SK-N-SH (cell line): ENCODE measurements around the gene NDC80. TPM values are rescaled to one million over a fixed set of nuclear protein-coding genes. Genes with fewer than 3 reads are reported as not detected.

ENCODE experiments used
- CTCF ChIA-PET: fragments of 300-600, 350-600 bp; formaldehyde crosslinking; extraction: SDS; loops from one replicate; lab custom pipeline; 2021; lab: Yijun Ruan, JAX
- POLR2A ChIA-PET: fragments of 350-600 bp; sonication (Branson Sonifier 250); formaldehyde crosslinking; extraction: SDS; loops from one replicate; lab custom pipeline; 2020; ENCODE audit warnings: antibody characterized with exemption, inconsistent platforms; lab: Yijun Ruan, JAX
- DNase-seq: peaks from one replicate; pipeline ENCODE4 v3.0.0; 2012
- H2AFZ ChIP-seq: fragments of 200-600 bp; sonication (generic); 2 replicates; pipeline ENCODE4 v1.8.1; 2016; ENCODE audit warnings: antibody characterized with exemption, mild to moderate bottlenecking, low read depth
- H3F3A ChIP-seq: fragments of 200-600 bp; sonication (generic); replicated peaks from 2 replicates; pipeline ENCODE3; 2016; ENCODE audit warnings: antibody characterized with exemption, mild to moderate bottlenecking; ENCODE audit not compliant: insufficient read depth
- H3K27ac ChIP-seq, 2 experiments: fragments of 200-500 bp in 1 of 2; fragments of 200-600 bp in 1 of 2; sonication (Bioruptor generic) in 1 of 2; sonication (generic), shearing (Covaris generic) in 1 of 2; 2 replicates each; pipeline versions ENCODE4 v1.5.1 to v1.6.1; 2014 to 2016; ENCODE audit warnings: low read depth in 2 of 2, inconsistent platforms in 1 of 2, low read length in 1 of 2, mild to moderate bottlenecking in 1 of 2, mixed read lengths in 1 of 2
- H3K27me3 ChIP-seq: fragments of 200-600 bp; sonication (generic), shearing (Covaris generic); 2 replicates; pipeline ENCODE4 v1.6.1; 2016; ENCODE audit warnings: mixed run types; ENCODE audit not compliant: insufficient read depth
- H3K36me3 ChIP-seq, 2 experiments: fragments of 200-500 bp in 1 of 2; fragments of 200-600 bp in 1 of 2; sonication (Bioruptor generic) in 1 of 2; sonication (generic) in 1 of 2; replicated peaks in 1 of 2; 2 replicates each; pipeline versions ENCODE3 to v1.5.1; 2014 to 2016; ENCODE audit warnings: low read length in 1 of 2, mild to moderate bottlenecking in 1 of 2; ENCODE audit not compliant: insufficient read depth in 2 of 2, control insufficient read depth in 1 of 2
- H3K4me1 ChIP-seq, 2 experiments: fragments of 200-500 bp in 1 of 2; fragments of 200-600 bp in 1 of 2; sonication (Bioruptor generic) in 1 of 2; sonication (generic), shearing (Covaris generic) in 1 of 2; 2 replicates each; pipeline versions ENCODE4 v1.5.1 to v1.6.1; 2014 to 2016; ENCODE audit warnings: low read depth in 1 of 2, low read length in 1 of 2, mixed run types in 1 of 2; ENCODE audit not compliant: insufficient read depth in 2 of 2, control insufficient read depth in 1 of 2
- H3K4me2 ChIP-seq: fragments of 200-600 bp; sonication (generic), shearing (Covaris generic); 2 replicates; pipeline ENCODE4 v1.6.1; 2017; ENCODE audit warnings: mixed run types
- H3K4me3 ChIP-seq, 2 experiments: fragments of 200-500 bp in 1 of 2; fragments of 200-600 bp in 1 of 2; sonication (Bioruptor generic) in 1 of 2; sonication (generic), shearing (Covaris generic) in 1 of 2; 2 replicates each; pipeline versions ENCODE4 v1.5.1 to v1.8.1; 2014 to 2016; ENCODE audit warnings: low read depth in 2 of 2, inconsistent platforms in 1 of 2, low read length in 1 of 2, mild to moderate bottlenecking in 1 of 2, mixed read lengths in 1 of 2, moderate library complexity in 1 of 2
- H3K79me2 ChIP-seq: fragments of 200-600 bp; sonication (generic); 2 replicates; pipeline ENCODE4 v1.8.1; 2017; ENCODE audit warnings: mild to moderate bottlenecking; ENCODE audit not compliant: insufficient read depth
- H3K9ac ChIP-seq: fragments of 200-600 bp; sonication (generic); 2 replicates; pipeline ENCODE4 v1.6.1; 2017; ENCODE audit warnings: mixed run types
- H3K9me2 ChIP-seq: fragments of 200-600 bp; sonication (generic); 2 replicates; pipeline ENCODE4 v1.6.1; 2017; ENCODE audit warnings: mixed run types
- H3K9me3 ChIP-seq: fragments of 200-600 bp; sonication (generic); 2 replicates; pipeline ENCODE4 v1.6.1; 2017; ENCODE audit warnings: mixed run types, mild to moderate bottlenecking, moderate library complexity
- H4K20me1 ChIP-seq: fragments of 200-600 bp; sonication (generic); 2 replicates; pipeline ENCODE4 v1.6.1; 2017; ENCODE audit warnings: mild to moderate bottlenecking, mixed run types; ENCODE audit not compliant: insufficient read depth
- CTCF ChIP-seq: fragments of 200-600 bp; sonication (generic); IDR thresholded peaks from 2 replicates; pipeline ENCODE4 v1.6.1; 2017; ENCODE audit warnings: antibody characterized with exemption, mild to moderate bottlenecking, moderate library complexity
- EZH2phosphoT487 ChIP-seq: fragments of 200-600 bp; sonication (generic); IDR thresholded peaks from 2 replicates; pipeline ENCODE4 v1.6.1; 2017; ENCODE audit warnings: low read depth, mixed run types, mild to moderate bottlenecking, antibody characterized with exemption, moderate library complexity, borderline replicate concordance
- FOSL2 ChIP-seq: IDR thresholded peaks from 2 replicates; pipeline ENCODE4 v1.4.0; 2012; ENCODE audit warnings: low read depth, mild to moderate bottlenecking, moderate library complexity, borderline replicate concordance
- FOXM1 ChIP-seq: IDR thresholded peaks from 2 replicates; pipeline ENCODE4 v1.4.0; 2012; ENCODE audit warnings: low read depth, mild to moderate bottlenecking
- IRF3 ChIP-seq: fragments of 150-350 bp; IDR thresholded peaks from 2 replicates; pipeline ENCODE4 v1.6.1; 2016; ENCODE audit warnings: mild to moderate bottlenecking, low read depth, low read length
- MAX ChIP-seq: IDR thresholded peaks from 2 replicates; pipeline ENCODE4 v1.4.0; 2012; ENCODE audit warnings: low read depth
- MXI1 ChIP-seq: IDR thresholded peaks from 2 replicates; pipeline ENCODE4 v1.6.1; 2012; ENCODE audit warnings: mild to moderate bottlenecking, low read depth, low read length, improper control_type of control experiment
- NFIC ChIP-seq: IDR thresholded peaks from 2 replicates; pipeline ENCODE4 v1.4.0; 2012; ENCODE audit warnings: borderline replicate concordance
- NRF1 ChIP-seq: IDR thresholded peaks from 2 replicates; pipeline ENCODE4 v1.6.1; 2012; ENCODE audit warnings: low read depth, mild to moderate bottlenecking, low read length
- POLR2AphosphoS5 ChIP-seq: IDR thresholded peaks from 2 replicates; pipeline ENCODE4 v1.6.1; 2012; ENCODE audit warnings: low read depth, low read length
- RAD21 ChIP-seq: IDR thresholded peaks from 2 replicates; pipeline ENCODE4 v1.6.1; 2012; ENCODE audit warnings: mild to moderate bottlenecking, low read length
- RCOR1 ChIP-seq: fragments of 150-350 bp; IDR thresholded peaks from 2 replicates; pipeline ENCODE4 v1.6.1; 2017; ENCODE audit warnings: antibody characterized with exemption, low read length
- RFX5 ChIP-seq: IDR thresholded peaks from 2 replicates; pipeline ENCODE4 v1.6.1; 2012; ENCODE audit warnings: mild to moderate bottlenecking, improper control_type of control experiment, low read length
- RXRA ChIP-seq: IDR thresholded peaks from 2 replicates; pipeline ENCODE4 v1.4.0; 2012; ENCODE audit warnings: low read depth, mild to moderate bottlenecking, borderline replicate concordance
- SIN3A ChIP-seq: IDR thresholded peaks from 2 replicates; pipeline ENCODE4 v1.6.1; 2012; ENCODE audit warnings: low read depth, mild to moderate bottlenecking, low read length, moderate library complexity, borderline replicate concordance
- TEAD4 ChIP-seq: IDR thresholded peaks from 2 replicates; pipeline ENCODE4 v1.4.0; 2012; ENCODE audit warnings: mild to moderate bottlenecking, borderline replicate concordance; ENCODE audit not compliant: insufficient read depth
- USF1 ChIP-seq: IDR thresholded peaks from 2 replicates; pipeline ENCODE4 v1.4.0; 2012; ENCODE audit warnings: low read depth, borderline replicate concordance
- YY1 ChIP-seq: IDR thresholded peaks from 2 replicates; pipeline ENCODE4 v1.4.0; 2012; ENCODE audit warnings: low read depth, mild to moderate bottlenecking
- ZBTB33 ChIP-seq: IDR thresholded peaks from 2 replicates; pipeline ENCODE4 v1.4.0; 2012; ENCODE audit warnings: low read depth, borderline replicate concordance
- WGBS: methylation state at CpG from one replicate; pipeline ENCODE4 v1.1.6; 2017; ENCODE audit warnings: low lambda C conversion rate; 5-methylcytosine and 5-hydroxymethylcytosine counted together
- polyA plus RNA-seq, 3 experiments: library from polyadenylated mRNA; depleted of rRNA; stranded (reverse); fragments of >200 nt; gene quantifications; 2 replicates each; pipeline ENCODE4 v1.2.3, GENCODE V29; 2012
- TF ChIP-seq, protein P1 (sequence below): IDR thresholded peaks from 2 replicates; pipeline ENCODE4; 2012

The NDC80 gene
- polyA plus RNA-seq, 1 of the 3 experiments (the other 2 are of a cell fraction), result 11.3 TPM

DNA sequence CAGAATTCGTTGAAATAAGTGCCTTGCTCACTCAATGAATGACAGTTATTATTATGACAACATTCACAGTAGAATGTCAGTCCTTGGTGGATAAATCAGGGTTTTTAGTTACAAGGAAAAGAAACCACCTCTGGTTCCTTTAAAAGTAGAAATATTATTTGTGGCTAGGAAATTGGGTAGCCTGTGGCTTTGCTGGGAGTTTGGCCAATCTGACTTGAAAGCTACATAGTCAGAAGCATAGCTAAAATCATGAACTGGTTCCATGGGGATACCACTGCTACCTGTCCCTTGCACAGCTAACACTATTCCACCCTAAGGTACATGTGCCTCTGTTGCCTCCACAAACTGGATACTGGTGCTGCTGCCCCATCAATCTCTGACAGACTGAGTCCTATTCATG is 71.4 kb downstream of the NDC80 start (continued):
- TF ChIP-seq ZBTB33 (no peak), CTCF (no peak), RAD21 (no peak), IRF3 (no peak), FOXM1 (no peak), TEAD4 (no peak), RFX5 (no peak), USF1 (no peak), RXRA (no peak), SIN3A (no peak)

DNA sequence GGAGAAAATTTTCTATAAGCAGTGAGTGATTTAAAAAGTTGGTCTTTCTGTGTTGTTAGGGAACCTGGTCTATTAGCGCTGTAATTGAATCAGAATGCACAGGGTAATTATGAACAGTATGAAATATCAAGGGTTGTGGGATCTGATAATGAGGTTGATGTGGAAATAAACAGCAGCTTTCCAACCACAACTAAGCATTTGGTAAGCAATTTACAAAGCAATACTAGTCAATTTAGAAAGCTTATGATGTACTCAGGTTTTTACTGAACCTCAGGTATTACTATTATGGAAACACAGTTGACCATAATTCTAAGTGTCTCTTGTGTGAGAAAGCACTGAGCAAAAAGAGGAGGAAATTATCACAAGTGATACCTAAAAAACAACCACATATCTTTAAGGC is 73.2 kb downstream of the NDC80 start:
- no peak overlapping the region for H3K9ac ChIP-seq
- H3K79me2 ChIP-seq, result no peaks in the 10 kb centered on the region
- H3K4me2 ChIP-seq, result no peak overlapping the region
- DNase-seq, result no peak
- no peaks in the 10 kb centered on the region for H3K27me3 ChIP-seq
- no peaks in the 10 kb centered on the region for H3K4me1 ChIP-seq
- ChIA-PET CTCF (no interaction called here), POLR2A (no interaction called here)
- WGBS, result 93% methylated on average over 1 of the region's 1 CpG
- no peak overlapping the region for H3K27ac ChIP-seq
- no peaks in the 10 kb centered on the region for H3K9me2 ChIP-seq
- H2AFZ ChIP-seq, result no peak overlapping the region
- no peak overlapping the region for H3K4me3 ChIP-seq
- H3K9me3 ChIP-seq, result no peaks in the 10 kb centered on the region
- no peaks in the 10 kb centered on the region for H4K20me1 ChIP-seq
- H3F3A ChIP-seq, result no peaks in the 10 kb centered on the region
- no peaks in the 10 kb centered on the region for H3K36me3 ChIP-seq
- TF ChIP-seq NRF1 (no peak), USF1 (no peak), FOSL2 (no peak), MAX (no peak), NFIC (no peak), RCOR1 (no peak), RXRA (no peak), YY1 (no peak), EZH2phosphoT487 (no peak), MXI1 (no peak), ZBTB33 (no peak), POLR2AphosphoS5 (no peak), TEAD4 (no peak), RAD21 (no peak)
- TF ChIP-seq, protein P1, sequence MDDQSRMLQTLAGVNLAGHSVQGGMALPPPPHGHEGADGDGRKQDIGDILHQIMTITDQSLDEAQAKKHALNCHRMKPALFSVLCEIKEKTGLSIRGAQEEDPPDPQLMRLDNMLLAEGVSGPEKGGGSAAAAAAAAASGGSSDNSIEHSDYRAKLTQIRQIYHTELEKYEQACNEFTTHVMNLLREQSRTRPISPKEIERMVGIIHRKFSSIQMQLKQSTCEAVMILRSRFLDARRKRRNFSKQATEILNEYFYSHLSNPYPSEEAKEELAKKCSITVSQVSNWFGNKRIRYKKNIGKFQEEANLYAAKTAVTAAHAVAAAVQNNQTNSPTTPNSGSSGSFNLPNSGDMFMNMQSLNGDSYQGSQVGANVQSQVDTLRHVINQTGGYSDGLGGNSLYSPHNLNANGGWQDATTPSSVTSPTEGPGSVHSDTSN, result no peak
